GM19468 (cell line): ENCODE data around the gene ALG5.

Experiments used
- ATAC-seq: cut with Tn5 transposase; IDR thresholded peaks from one replicate; pipeline ENCODE4 v1.9.1; 2021; ENCODE audit warnings: mild to moderate bottlenecking, moderate library complexity, moderate number of reproducible peaks; ENCODE audit not compliant: unreplicated experiment; ENCODE audit errors: extremely low read depth

Gene ALG5

GRCh38 chr13:36981156-36981743 lies 17.9 kb downstream of the ALG5 start:
- ATAC-seq: no peak

- ATAC-seq: no peak
Measured at GRCh38 chr13:36979361-36980050, 19.6 kb downstream of the ALG5 start.

- ATAC-seq: no peak
Measured at GRCh38 chr13:36975172-36975571, 24.0 kb downstream of the ALG5 start.

- peak; percentile 79 for ATAC-seq
Measured at GRCh38 chr13:36973621-36974295, 25.4 kb downstream of the ALG5 start.

- no peak for ATAC-seq
Measured at GRCh38 chr13:36973009-36973408, 26.1 kb downstream of the ALG5 start.

- ATAC-seq: no peak
Measured at GRCh38 chr13:36966404-36966803, 32.7 kb downstream of the ALG5 start.

GRCh38 chr13:36965767-36966166 lies 33.4 kb downstream of the ALG5 start:
- no peak for ATAC-seq

GRCh38 chr13:36959456-36960116 lies 39.6 kb downstream of the ALG5 start:
- ATAC-seq: no peak

GRCh38 chr13:36954542-36954941 lies 44.6 kb downstream of the ALG5 start:
- ATAC-seq: no peak

- no peak for ATAC-seq
Measured at GRCh38 chr13:36950920-36951319, 48.2 kb downstream of the ALG5 start.

GRCh38 chr13:36950330-36950729 lies 48.8 kb downstream of the ALG5 start:
- ATAC-seq: no peak

GRCh38 chr13:36945078-36945477 lies 54.1 kb downstream of the ALG5 start:
- no peak for ATAC-seq

- no peak for ATAC-seq
Measured at GRCh38 chr13:36925603-36926002, 73.5 kb downstream of the ALG5 start.

GRCh38 chr13:36924001-36924400 lies 75.1 kb downstream of the ALG5 start:
- no peak for ATAC-seq

- ATAC-seq: no peak
Measured at GRCh38 chr13:36921631-36922301, 77.4 kb downstream of the ALG5 start.

- no peak for ATAC-seq
Measured at GRCh38 chr13:36920616-36921185, 78.4 kb downstream of the ALG5 start.

GRCh38 chr13:36919833-36920615 lies 79.1 kb downstream of the ALG5 start, which contains the start of gene SMAD9:
TSS of gene SMAD9 (minus strand) at chr13:36920238. CDS start at chr13:36879689, 40,549 bp downstream.
- ATAC-seq: no peak

- ATAC-seq: no peak
Measured at GRCh38 chr13:36919171-36919832, 79.8 kb downstream of the ALG5 start.
